GM12865 (cell line): ENCODE results near the gene TRIM38.

Experiments
- DNase-seq: peaks from one replicate; pipeline ENCODE4 v3.0.0; 2010; ENCODE audit warnings: low read depth
- H3K4me3 ChIP-seq: 2 replicates; pipeline ENCODE4 v1.5.1; 2011; ENCODE audit warnings: mild to moderate bottlenecking, low read depth, low read length, control low read depth
- TF ChIP-seq, protein P1 (sequence below): IDR thresholded peaks from 2 replicates; pipeline ENCODE4 v1.5.1; 2011; ENCODE audit warnings: low read length, control low read depth, low read depth, inconsistent platforms; ENCODE audit not compliant: insufficient read depth; ENCODE audit errors: missing control alignments

Gene TRIM38

GRCh38 chr6:25930532-25931410, 31.8 kb upstream of the TRIM38 start, which contains the start of gene SLC17A2:
SLC17A2 (minus strand) TSS chr6:25930691; CDS start chr6:25925796, 4,895 bp downstream.
- no peak for DNase-seq
- TF ChIP-seq, protein P1, sequence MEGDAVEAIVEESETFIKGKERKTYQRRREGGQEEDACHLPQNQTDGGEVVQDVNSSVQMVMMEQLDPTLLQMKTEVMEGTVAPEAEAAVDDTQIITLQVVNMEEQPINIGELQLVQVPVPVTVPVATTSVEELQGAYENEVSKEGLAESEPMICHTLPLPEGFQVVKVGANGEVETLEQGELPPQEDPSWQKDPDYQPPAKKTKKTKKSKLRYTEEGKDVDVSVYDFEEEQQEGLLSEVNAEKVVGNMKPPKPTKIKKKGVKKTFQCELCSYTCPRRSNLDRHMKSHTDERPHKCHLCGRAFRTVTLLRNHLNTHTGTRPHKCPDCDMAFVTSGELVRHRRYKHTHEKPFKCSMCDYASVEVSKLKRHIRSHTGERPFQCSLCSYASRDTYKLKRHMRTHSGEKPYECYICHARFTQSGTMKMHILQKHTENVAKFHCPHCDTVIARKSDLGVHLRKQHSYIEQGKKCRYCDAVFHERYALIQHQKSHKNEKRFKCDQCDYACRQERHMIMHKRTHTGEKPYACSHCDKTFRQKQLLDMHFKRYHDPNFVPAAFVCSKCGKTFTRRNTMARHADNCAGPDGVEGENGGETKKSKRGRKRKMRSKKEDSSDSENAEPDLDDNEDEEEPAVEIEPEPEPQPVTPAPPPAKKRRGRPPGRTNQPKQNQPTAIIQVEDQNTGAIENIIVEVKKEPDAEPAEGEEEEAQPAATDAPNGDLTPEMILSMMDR = no peak
- no peak within 1 kb of the TSS for H3K4me3 ChIP-seq

DNA sequence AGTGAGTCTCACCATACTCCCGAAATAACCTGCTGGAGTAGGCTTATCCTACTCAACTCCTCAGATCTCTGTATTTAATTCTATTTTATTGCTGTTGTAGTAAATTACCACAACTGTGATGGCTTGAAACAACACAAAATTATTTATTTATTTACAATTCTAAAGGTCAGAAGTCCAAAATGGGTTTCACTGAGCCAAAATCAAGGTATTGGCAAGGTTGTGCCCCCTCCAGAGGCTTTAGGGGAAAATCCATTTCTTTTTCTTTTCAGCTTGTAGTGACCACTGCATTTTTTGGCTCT, 31.2 kb upstream of the TRIM38 start:
- H3K4me3 ChIP-seq = no peak overlapping the region
- TF ChIP-seq, protein P1 = no peak
- DNase-seq = no peak

GRCh38 chr6:25934156-25934555, 28.4 kb upstream of the TRIM38 start:
- TF ChIP-seq, protein P1 = no peak
- H3K4me3 ChIP-seq = no peak overlapping the region
- no peak for DNase-seq

- DNase-seq = no peak
- no peak overlapping the region for H3K4me3 ChIP-seq
- TF ChIP-seq, protein P1 = no peak
Measured at GRCh38 chr6:25934735-25935313, 27.8 kb upstream of the TRIM38 start.

GRCh38 chr6:25935953-25936352, 26.6 kb upstream of the TRIM38 start:
- TF ChIP-seq, protein P1 = no peak
- DNase-seq = no peak
- no peak overlapping the region for H3K4me3 ChIP-seq

GRCh38 chr6:25939593-25939992, 23.0 kb upstream of the TRIM38 start:
- TF ChIP-seq, protein P1 = no peak
- DNase-seq = no peak
- H3K4me3 ChIP-seq = no peak overlapping the region

- DNase-seq = peak; percentile 60
- H3K4me3 ChIP-seq = no peak overlapping the region
- TF ChIP-seq, protein P1 = peak; percentile 51
Measured at GRCh38 chr6:25942561-25943147, 19.9 kb upstream of the TRIM38 start.
